ENCODE data around the gene PLCG2.

The PLCG2 gene

DNA sequence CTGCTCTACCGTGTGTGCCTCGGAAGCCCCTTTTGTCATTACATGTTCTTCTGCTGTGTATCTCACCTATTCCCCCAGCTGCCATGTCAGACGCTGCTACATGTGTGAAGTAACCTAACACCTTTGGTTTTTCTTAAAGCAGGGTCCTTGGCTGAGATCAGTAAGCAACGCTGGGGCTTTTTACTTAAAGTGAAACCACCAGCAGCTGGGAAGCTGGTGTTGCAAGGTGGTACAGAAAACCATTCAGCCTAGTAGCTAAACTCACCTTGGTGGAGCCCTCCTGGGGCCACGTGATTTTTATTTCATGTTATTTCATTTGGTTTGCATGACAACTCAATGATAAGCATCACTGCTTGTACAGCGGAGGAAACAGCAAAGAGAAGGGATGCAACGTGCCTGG, 62.6 kb downstream of the PLCG2 start:
- DNase-seq (ENCODE audit: extremely low spot score): no peak
- TF ChIP-seq HDGF (IDR thresholded peaks at IDR 0.05; ENCODE audit: borderline replicate concordance) (no peak), FOXM1 (IDR thresholded peaks at IDR 0.05; ENCODE audit: borderline replicate concordance) (no peak), BHLHE40 (IDR thresholded peaks at IDR 0.05; ENCODE audit: borderline replicate concordance) (no peak), NFRKB (IDR thresholded peaks at IDR 0.05) (no peak), SP1 (IDR thresholded peaks at IDR 0.05) (no peak), CTBP1 (IDR thresholded peaks at IDR 0.05; ENCODE audit: borderline replicate concordance) (no peak), FOXK2 (IDR thresholded peaks at IDR 0.05) (no peak), ARNT (IDR thresholded peaks at IDR 0.05) (no peak), TARDBP (IDR thresholded peaks at IDR 0.05) (no peak), SUZ12 (IDR thresholded peaks at IDR 0.05) (no peak), ZNF384 (IDR thresholded peaks at IDR 0.05) (no peak), FOXA1 (IDR thresholded peaks at IDR 0.05) (no peak), L3MBTL2 (conservative IDR thresholded peaks at IDR 0.05) (no peak), LEF1 (IDR thresholded peaks at IDR 0.05; ENCODE audit: borderline replicate concordance) (no peak), ELF4 (IDR thresholded peaks at IDR 0.05) (no peak)
- TF ChIP-seq, protein P1, sequence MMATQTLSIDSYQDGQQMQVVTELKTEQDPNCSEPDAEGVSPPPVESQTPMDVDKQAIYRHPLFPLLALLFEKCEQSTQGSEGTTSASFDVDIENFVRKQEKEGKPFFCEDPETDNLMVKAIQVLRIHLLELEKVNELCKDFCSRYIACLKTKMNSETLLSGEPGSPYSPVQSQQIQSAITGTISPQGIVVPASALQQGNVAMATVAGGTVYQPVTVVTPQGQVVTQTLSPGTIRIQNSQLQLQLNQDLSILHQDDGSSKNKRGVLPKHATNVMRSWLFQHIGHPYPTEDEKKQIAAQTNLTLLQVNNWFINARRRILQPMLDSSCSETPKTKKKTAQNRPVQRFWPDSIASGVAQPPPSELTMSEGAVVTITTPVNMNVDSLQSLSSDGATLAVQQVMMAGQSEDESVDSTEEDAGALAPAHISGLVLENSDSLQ (IDR thresholded peaks at IDR 0.05): no peak
- POLR2A ChIA-PET: no interaction called here

DNA sequence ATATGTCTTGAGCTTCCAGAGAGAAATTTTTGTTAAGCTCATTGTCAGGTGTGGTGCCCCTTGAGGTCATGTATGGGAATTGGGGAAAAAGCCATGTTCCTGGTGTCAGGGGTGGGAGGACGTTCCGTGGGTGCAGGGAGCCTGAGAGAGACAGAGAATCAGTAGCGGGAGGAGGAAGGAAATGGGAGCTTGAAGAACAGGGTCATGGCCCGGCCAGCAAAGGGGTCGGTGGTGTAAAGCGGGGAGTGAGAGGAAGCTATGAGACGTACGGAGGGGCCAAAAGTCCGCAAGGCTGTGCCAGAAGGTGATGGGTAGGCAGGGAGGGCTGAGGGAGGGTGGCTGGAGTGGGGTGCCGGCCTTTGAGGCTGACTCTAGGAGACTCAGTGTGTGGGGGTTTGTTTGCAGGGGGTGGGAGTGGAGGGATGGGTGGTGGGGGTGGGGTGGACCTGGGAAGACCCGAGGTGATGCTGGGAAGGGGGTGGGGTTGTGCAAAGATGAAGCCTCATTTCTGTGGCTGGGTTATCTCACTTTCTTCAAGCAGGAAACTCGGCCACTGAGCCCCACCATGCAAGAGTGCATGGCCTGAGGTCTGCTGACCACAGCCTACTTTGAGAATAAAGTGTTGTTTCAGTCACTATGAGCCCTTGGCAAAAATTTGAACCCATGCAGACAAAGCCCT, 63.6 kb downstream of the PLCG2 start:
- TF ChIP-seq LEF1 (IDR thresholded peaks at IDR 0.05; ENCODE audit: borderline replicate concordance) (no peak), ZNF384 (IDR thresholded peaks at IDR 0.05) (no peak), HDGF (IDR thresholded peaks at IDR 0.05; ENCODE audit: borderline replicate concordance) (no peak), TARDBP (IDR thresholded peaks at IDR 0.05) (no peak), ARNT (IDR thresholded peaks at IDR 0.05) (no peak), NFRKB (IDR thresholded peaks at IDR 0.05) (no peak), SP1 (IDR thresholded peaks at IDR 0.05) (no peak), CTBP1 (IDR thresholded peaks at IDR 0.05; ENCODE audit: borderline replicate concordance) (no peak), FOXK2 (IDR thresholded peaks at IDR 0.05) (no peak), SUZ12 (IDR thresholded peaks at IDR 0.05) (no peak), L3MBTL2 (conservative IDR thresholded peaks at IDR 0.05) (no peak), FOXA1 (IDR thresholded peaks at IDR 0.05) (no peak), ELF4 (IDR thresholded peaks at IDR 0.05) (no peak), BHLHE40 (IDR thresholded peaks at IDR 0.05; ENCODE audit: borderline replicate concordance) (no peak)
- TF ChIP-seq, protein P1 (IDR thresholded peaks at IDR 0.05): no peak
- ChIA-PET CTCF (interaction anchor here (1.0 to 1.6 kb wide), 4 partner anchors 9 to 31 kb away, joined by 3 to 7 read pairs (median 4); no protein-coding TSS in a partner anchor), POLR2A (no interaction called here)
- DNase-seq (ENCODE audit: extremely low spot score): no peak

More for the DNA sequence above, 62.6 kb downstream of the PLCG2 start:
- CTCF ChIA-PET: interaction anchor here (1.0 to 1.6 kb wide), 4 partner anchors 10 to 32 kb away, joined by 3 to 7 read pairs (median 4); no protein-coding TSS in a partner anchor

DNA sequence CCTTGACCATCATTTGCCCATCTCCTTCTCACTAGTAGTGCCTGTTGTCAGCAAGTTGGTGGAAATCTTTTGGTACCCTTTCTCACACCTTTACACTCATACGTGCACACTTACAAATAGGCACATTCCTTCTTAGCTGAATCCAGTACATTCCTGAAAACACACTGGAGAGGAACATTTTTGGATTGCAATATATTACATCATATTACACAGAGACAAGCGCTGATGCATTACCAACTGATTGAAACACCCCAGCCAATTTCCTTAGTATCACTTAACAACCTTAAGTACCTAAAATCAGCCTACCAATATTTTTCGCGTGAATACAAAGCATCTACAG, 64.1 kb downstream of the PLCG2 start:
- no peak for TF ChIP-seq BHLHE40 (IDR thresholded peaks at IDR 0.05; ENCODE audit: borderline replicate concordance)
- no peak for TF ChIP-seq TARDBP (IDR thresholded peaks at IDR 0.05)
- TF ChIP-seq HDGF (IDR thresholded peaks at IDR 0.05; ENCODE audit: borderline replicate concordance): no peak
- TF ChIP-seq ZNF384 (IDR thresholded peaks at IDR 0.05): no peak
- TF ChIP-seq CTBP1 (IDR thresholded peaks at IDR 0.05; ENCODE audit: borderline replicate concordance): no peak
- no peak for TF ChIP-seq ARNT (IDR thresholded peaks at IDR 0.05)
- no peak for TF ChIP-seq SP1 (IDR thresholded peaks at IDR 0.05)
- TF ChIP-seq ELF4 (IDR thresholded peaks at IDR 0.05): no peak
- TF ChIP-seq FOXA1 (IDR thresholded peaks at IDR 0.05): no peak
- TF ChIP-seq NFRKB (IDR thresholded peaks at IDR 0.05): no peak
- TF ChIP-seq FOXK2 (IDR thresholded peaks at IDR 0.05): no peak
- TF ChIP-seq L3MBTL2 (conservative IDR thresholded peaks at IDR 0.05): no peak
- no peak for TF ChIP-seq LEF1 (IDR thresholded peaks at IDR 0.05; ENCODE audit: borderline replicate concordance)
- no peak for TF ChIP-seq SUZ12 (IDR thresholded peaks at IDR 0.05)
- POLR2A ChIA-PET: no interaction called here
- no peak for DNase-seq (ENCODE audit: extremely low spot score)
- CTCF ChIA-PET: no interaction called here

DNA sequence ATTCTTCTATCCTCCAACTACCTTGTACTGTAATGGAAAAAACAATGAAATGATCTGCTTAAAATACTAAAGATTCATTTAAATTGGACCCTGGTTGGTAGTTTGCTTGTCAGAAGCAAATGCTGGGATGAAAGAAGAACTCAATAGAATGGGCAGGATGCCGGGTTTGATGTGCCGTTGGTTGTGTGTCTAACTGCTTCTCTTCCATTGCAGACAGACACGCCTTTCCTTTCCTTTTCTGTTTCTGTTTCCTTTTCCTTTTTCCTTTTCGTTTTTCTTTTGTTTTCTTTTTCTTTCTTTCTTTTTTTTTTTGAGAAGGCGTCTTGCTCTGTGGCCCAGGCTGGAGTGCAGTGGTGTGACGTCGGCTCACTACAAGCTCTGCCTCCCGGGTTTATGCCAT, 64.6 kb downstream of the PLCG2 start:
- DNase-seq (ENCODE audit: extremely low spot score): no peak
- CTCF ChIA-PET: no interaction called here
- POLR2A ChIA-PET: no interaction called here
- no peak for TF ChIP-seq LEF1 (IDR thresholded peaks at IDR 0.05; ENCODE audit: borderline replicate concordance)
- TF ChIP-seq, protein P1 (IDR thresholded peaks at IDR 0.05): no peak
- no peak for TF ChIP-seq FOXK2 (IDR thresholded peaks at IDR 0.05)
- no peak for TF ChIP-seq BHLHE40 (IDR thresholded peaks at IDR 0.05; ENCODE audit: borderline replicate concordance)
- no peak for TF ChIP-seq ARNT (IDR thresholded peaks at IDR 0.05)
- TF ChIP-seq L3MBTL2 (conservative IDR thresholded peaks at IDR 0.05): no peak
- no peak for TF ChIP-seq NFRKB (IDR thresholded peaks at IDR 0.05)
- TF ChIP-seq FOXA1 (IDR thresholded peaks at IDR 0.05): no peak
- no peak for TF ChIP-seq CTBP1 (IDR thresholded peaks at IDR 0.05; ENCODE audit: borderline replicate concordance)
- TF ChIP-seq TARDBP (IDR thresholded peaks at IDR 0.05): no peak
- no peak for TF ChIP-seq SP1 (IDR thresholded peaks at IDR 0.05)
- TF ChIP-seq ELF4 (IDR thresholded peaks at IDR 0.05): no peak
- no peak for TF ChIP-seq SUZ12 (IDR thresholded peaks at IDR 0.05)
- no peak for TF ChIP-seq ZNF384 (IDR thresholded peaks at IDR 0.05)
- TF ChIP-seq FOXM1 (IDR thresholded peaks at IDR 0.05; ENCODE audit: borderline replicate concordance): no peak
- TF ChIP-seq HDGF (IDR thresholded peaks at IDR 0.05; ENCODE audit: borderline replicate concordance): no peak

DNA sequence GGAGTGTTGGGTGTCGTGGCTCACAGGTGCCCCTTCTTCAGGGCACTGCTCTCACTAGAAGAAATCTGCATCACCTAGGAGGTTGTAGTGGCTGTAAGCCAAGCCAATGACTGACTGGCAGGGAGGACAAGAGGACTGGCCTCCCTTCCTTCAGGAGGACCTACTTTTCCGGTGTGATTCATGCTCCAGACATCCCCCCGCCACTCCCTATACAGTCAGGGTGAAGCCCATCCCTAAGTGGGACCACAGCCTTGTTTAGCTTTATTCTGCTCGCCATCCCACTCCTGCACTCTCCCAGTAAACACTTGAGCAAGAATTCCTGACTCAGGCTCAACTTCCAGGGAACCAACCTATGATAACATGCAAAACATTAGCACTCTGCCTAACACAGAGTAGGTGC, 67.0 kb downstream of the PLCG2 start:
- no peak for DNase-seq (ENCODE audit: extremely low spot score)
- CTCF ChIA-PET: no interaction called here
- TF ChIP-seq SUZ12 (IDR thresholded peaks at IDR 0.05) (no peak), NFRKB (IDR thresholded peaks at IDR 0.05) (no peak), CTBP1 (IDR thresholded peaks at IDR 0.05; ENCODE audit: borderline replicate concordance) (no peak)
- POLR2A ChIA-PET: no interaction called here
